Type B pancreatic cell (in vitro differentiated cells): ENCODE data around the gene GOLGA7B. TPM values are rescaled to one million over a fixed set of nuclear protein-coding genes. Genes with fewer than 3 reads are reported as not detected.

Source experiments
- DNase-seq: peaks from one replicate; pipeline ENCODE4 v3.0.0; 2021; ENCODE audit warnings: mixed read lengths; ENCODE audit not compliant: unreplicated experiment; ENCODE audit errors: extremely low spot score
- H3K27ac Mint-ChIP-seq: 2 replicates; pipeline ENCODE4 v1.8.0; 2021; ENCODE audit warnings: mild to moderate bottlenecking, mixed read lengths
- H3K27me3 Mint-ChIP-seq: 2 replicates; pipeline ENCODE4 v1.8.0; 2021; ENCODE audit warnings: mixed read lengths
- H3K36me3 Mint-ChIP-seq: 2 replicates; pipeline ENCODE4 v1.8.0; 2021; ENCODE audit warnings: mixed read lengths
- H3K4me1 Mint-ChIP-seq: one replicate; pipeline ENCODE4 v1.8.0; 2021; ENCODE audit warnings: mixed read lengths; ENCODE audit not compliant: unreplicated experiment
- H3K4me3 Mint-ChIP-seq: 2 replicates; pipeline ENCODE4 v1.8.0; 2021; ENCODE audit warnings: mild to moderate bottlenecking, mixed read lengths
- H3K9me3 Mint-ChIP-seq: 2 replicates; pipeline ENCODE4 v1.8.0; 2021; ENCODE audit warnings: mixed read lengths
- CTCF ChIP-seq: fragments of 200-600 bp; sonication (generic); conservative IDR thresholded peaks from 2 replicates; pipeline ENCODE4 v1.5.0; 2021; ENCODE audit warnings: antibody characterized with exemption, mild to moderate bottlenecking
- long read RNA-seq: library from polyadenylated mRNA; unstranded; transcript quantifications from one replicate; pipeline ENCODE4 v2.0.0, GENCODE V29; 2020
- total RNA-seq: library from RNA; stranded (reverse); gene quantifications from 2 replicates; pipeline ENCODE4 v1.2.1, GENCODE V29; 2021; ENCODE audit warnings: low replicate concordance

GOLGA7B gene
- 0.41 and 0.52 TPM in 2 replicates for total RNA-seq
- long read RNA-seq, result 0 reads

GRCh38 chr10:97849687-97850402 is at the start of gene GOLGA7B:
Gene GOLGA7B, plus strand, starts transcription at chr10:97849843. Its CDS starts 461 bp downstream, at chr10:97850304.
- H3K27me3 Mint-ChIP-seq, result peaks cover 54% of the 10 kb centered on the region
- H3K9me3 Mint-ChIP-seq, result no peaks in the 10 kb centered on the region
- no peak for TF ChIP-seq CTCF

GRCh38 chr10:97800474-97800873 is 49.2 kb upstream of the GOLGA7B start:
- H3K27me3 Mint-ChIP-seq, result peaks cover 29% of the 10 kb centered on the region
- DNase-seq, result no peak
- peaks cover 3% of the 10 kb centered on the region for H3K9me3 Mint-ChIP-seq
- no peaks in the 10 kb centered on the region for H3K36me3 Mint-ChIP-seq
- H3K4me3 Mint-ChIP-seq, result no peak overlapping the region
- no peaks in the 10 kb centered on the region for H3K4me1 Mint-ChIP-seq
- H3K27ac Mint-ChIP-seq, result no peak overlapping the region
- no peak for TF ChIP-seq CTCF

More at GRCh38 chr10:97849687-97850402, at the start of gene GOLGA7B:
- H3K27ac Mint-ChIP-seq, result no peak within 1 kb of the TSS
- H3K4me1 Mint-ChIP-seq, result no peaks in the 10 kb centered on the region
- peak; percentile 79 for DNase-seq
- peak within 1 kb of the TSS; percentile 78 for H3K4me3 Mint-ChIP-seq
- no peaks in the 10 kb centered on the region for H3K36me3 Mint-ChIP-seq

GRCh38 chr10:97801422-97801821 is 48.2 kb upstream of the GOLGA7B start:
- no peak overlapping the region for H3K4me3 Mint-ChIP-seq
- H3K9me3 Mint-ChIP-seq, result peaks cover 3% of the 10 kb centered on the region
- no peaks in the 10 kb centered on the region for H3K4me1 Mint-ChIP-seq
- H3K27ac Mint-ChIP-seq, result no peak overlapping the region
- no peak for TF ChIP-seq CTCF
- no peak for DNase-seq
- H3K36me3 Mint-ChIP-seq, result no peaks in the 10 kb centered on the region
- peaks cover 29% of the 10 kb centered on the region for H3K27me3 Mint-ChIP-seq

GRCh38 chr10:97805096-97805884 is 44.4 kb upstream of the GOLGA7B start:
- Mint-ChIP-seq H3K4me3 (no peak overlapping the region), H3K4me1 (no peaks in the 10 kb centered on the region), H3K36me3 (no peaks in the 10 kb centered on the region), H3K27ac (no peak overlapping the region), H3K27me3 (peaks cover 17% of the 10 kb centered on the region), H3K9me3 (no peaks in the 10 kb centered on the region)
- no peak for DNase-seq
- no peak for TF ChIP-seq CTCF

GRCh38 chr10:97805949-97806348 is 43.7 kb upstream of the GOLGA7B start:
- H3K4me3 Mint-ChIP-seq, result no peak overlapping the region
- no peak for TF ChIP-seq CTCF
- DNase-seq, result no peak
- H3K27ac Mint-ChIP-seq, result no peak overlapping the region
- H3K36me3 Mint-ChIP-seq, result no peaks in the 10 kb centered on the region
- H3K9me3 Mint-ChIP-seq, result no peaks in the 10 kb centered on the region
- no peaks in the 10 kb centered on the region for H3K4me1 Mint-ChIP-seq
- H3K27me3 Mint-ChIP-seq, result peaks cover 17% of the 10 kb centered on the region
